Fibroblast of skin of back (primary cell): Measurements from ENCODE around the gene SFTPD. TPM values are rescaled to one million over a fixed set of nuclear protein-coding genes. Genes with fewer than 3 reads are reported as not detected.
"Not testable (repeated sequence)": the region's sequence is repeated elsewhere in the genome, so short reads cannot be mapped to it uniquely, and the experiment has no call there.

Experiments
- DNase-seq: peaks from one replicate; pipeline ENCODE4 v3.0.0-alpha.2; 2013
- polyA plus RNA-seq, 2 experiments: library from polyadenylated mRNA; unstranded; fragments of 120-200 nt; gene quantifications; one replicate each; pipeline ENCODE4 v1.2.1, GENCODE V29; 2013; ENCODE audit not compliant: insufficient read length in 2 of 2

SFTPD gene
- polyA plus RNA-seq (2013, experiment 1 of 2; ENCODE audit: insufficient read length): not detected
- polyA plus RNA-seq (2013, experiment 2 of 2; ENCODE audit: insufficient read length): 0.10 TPM

DNA sequence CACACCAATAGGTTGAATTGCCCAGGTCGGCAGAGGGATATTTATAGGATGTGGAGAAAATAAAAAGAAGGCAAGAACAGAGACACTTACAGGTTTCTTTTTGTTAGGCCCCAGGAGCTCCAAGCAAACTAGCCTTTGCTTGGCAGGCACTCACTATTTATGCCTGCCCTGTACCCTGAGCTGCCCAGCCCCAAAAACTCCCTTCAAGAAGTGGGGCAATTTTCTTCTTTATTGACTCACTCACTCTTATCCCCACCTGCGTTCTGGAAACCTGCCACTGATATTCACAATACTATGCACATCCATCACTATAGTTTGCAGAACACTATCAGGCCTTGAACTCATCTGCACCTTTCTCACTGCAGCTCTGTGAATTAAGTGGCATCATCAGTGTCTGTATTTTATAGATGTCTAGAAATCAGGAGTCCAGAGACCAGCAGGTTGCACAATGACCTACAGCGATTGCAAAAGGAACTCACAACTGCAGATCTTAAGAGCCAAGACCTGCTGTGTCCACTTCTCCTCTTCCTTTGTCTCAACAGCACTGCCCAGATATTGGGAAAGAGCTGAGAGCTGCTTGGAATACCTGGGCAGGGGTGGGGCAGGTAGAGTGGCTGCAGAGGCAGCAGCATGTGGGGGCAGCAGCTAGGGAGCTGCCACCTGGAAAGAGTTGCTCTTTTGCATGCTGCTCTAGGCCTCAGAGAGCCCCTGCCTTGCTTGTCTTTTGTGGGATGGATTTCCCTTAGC, at the start of gene SFTPD:
Gene SFTPD, minus strand, starts transcription at position 130 of the 747 bp plus-strand sequence. CDS start 2,446 bp downstream, outside the sequence.
- no peak for DNase-seq

GRCh38 chr10:79995979-79996634, 47.2 kb upstream of the SFTPD start:
- no peak for DNase-seq

DNA sequence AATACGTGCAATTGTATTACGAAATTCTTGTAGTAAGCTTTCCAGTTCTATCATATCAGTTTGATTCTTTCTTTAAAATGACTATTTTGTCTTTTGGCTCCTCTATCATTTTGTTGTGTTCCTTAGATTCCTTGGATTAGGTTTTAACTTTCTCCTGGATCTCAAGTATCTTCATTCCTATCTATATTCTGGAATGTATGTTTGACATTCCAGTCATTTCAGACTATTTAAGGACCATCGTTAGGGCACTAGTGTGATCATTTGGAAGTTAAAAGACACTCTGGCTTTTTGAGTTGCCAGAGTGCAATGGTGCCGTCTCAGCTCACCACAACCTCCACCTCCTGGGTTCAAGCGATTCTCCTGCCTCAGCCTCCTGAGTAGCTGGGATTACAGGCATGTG, 45.7 kb upstream of the SFTPD start:
- peak; percentile 21 for DNase-seq

DNA sequence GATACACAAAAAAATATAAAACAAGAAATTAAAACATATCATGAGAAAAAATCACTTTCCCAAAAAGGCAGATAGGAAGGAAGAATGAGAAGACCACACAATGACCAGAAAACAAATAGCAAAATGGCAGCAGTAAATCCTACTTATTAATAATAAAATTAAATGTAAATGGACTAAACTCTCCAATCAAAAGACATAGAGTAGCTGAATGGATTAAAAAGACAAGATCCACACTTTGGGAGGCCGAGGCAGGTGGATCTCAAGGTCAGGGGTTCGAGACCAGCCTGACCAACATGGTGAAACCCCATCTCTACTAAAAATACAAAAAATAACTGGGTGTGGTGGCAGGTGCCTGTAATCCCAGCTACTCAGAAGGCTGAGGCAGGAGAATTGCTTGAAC, 39.3 kb upstream of the SFTPD start:
- not testable (repeated sequence) for DNase-seq

DNA sequence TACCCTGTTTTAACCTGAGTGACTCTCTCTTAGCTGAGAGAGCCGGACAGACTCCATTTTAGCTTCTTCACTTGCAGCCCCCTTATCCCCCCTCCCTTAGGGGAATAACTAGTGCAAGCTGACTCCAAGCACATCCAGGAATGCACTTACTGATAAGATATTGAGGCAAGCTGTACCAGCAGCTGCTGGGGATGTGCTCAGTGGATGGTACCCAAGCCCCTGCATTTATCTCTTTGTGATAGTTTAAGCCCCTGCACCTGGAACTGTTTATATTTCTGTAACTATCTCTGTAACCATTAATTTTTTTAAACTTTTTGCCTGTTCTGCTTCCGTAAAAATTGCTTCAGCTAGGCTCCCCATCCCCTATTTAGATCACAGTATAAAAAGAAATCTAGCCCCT, 37.8 kb upstream of the SFTPD start:
- DNase-seq: not testable (repeated sequence)

- DNase-seq: peak; percentile 16
Measured at GRCh38 chr10:79985481-79986072, 36.7 kb upstream of the SFTPD start.

DNA sequence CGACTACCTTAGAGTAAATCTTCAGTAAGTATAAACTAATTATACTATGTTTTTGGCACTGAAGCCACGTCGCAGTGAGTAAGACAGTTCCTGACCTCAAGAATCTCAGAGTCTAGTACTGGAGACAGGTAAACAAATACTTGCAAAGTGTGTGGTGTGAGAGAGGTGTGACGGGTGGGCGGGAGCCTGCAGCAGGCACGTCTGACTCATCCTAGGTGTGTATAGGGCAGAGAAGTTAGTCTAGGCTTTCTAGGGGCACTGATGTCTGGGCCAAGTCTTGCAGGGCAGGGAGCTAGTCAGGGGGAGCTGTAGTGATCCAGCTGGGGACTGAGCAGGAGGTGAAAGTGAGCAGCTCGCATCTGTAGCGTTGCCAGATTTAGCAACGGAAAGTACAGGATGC, 35.9 kb upstream of the SFTPD start:
- DNase-seq: no peak

GRCh38 chr10:79983286-79983909, 34.5 kb upstream of the SFTPD start:
- DNase-seq: no peak

DNA sequence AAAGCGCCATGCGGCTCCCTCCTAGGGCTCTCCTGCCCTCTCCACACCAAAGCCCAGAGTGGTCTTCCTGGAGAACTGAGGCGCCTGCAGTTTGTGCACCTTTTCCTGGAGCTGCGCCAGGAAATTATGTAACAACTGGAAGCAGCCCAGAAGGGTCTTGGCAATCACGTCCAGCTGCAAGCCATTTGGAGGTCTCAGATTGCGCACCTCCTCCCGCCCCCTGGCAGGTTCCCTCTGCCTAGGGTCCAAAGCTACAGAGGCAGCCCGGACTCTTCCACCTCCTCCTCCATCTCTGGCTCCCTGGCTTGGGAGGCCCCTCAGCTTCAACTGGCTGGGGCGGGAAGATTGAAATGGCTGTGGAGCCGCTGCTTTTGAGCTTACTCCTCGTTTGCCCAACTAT, 34.0 kb upstream of the SFTPD start:
- DNase-seq: no peak

- no peak for DNase-seq
Measured at GRCh38 chr10:79982362-79982800, 33.5 kb upstream of the SFTPD start.

- DNase-seq: peak; percentile 58
Measured at GRCh38 chr10:79981450-79982361, 32.8 kb upstream of the SFTPD start.

GRCh38 chr10:79980711-79981110, 31.8 kb upstream of the SFTPD start:
- no peak for DNase-seq

DNA sequence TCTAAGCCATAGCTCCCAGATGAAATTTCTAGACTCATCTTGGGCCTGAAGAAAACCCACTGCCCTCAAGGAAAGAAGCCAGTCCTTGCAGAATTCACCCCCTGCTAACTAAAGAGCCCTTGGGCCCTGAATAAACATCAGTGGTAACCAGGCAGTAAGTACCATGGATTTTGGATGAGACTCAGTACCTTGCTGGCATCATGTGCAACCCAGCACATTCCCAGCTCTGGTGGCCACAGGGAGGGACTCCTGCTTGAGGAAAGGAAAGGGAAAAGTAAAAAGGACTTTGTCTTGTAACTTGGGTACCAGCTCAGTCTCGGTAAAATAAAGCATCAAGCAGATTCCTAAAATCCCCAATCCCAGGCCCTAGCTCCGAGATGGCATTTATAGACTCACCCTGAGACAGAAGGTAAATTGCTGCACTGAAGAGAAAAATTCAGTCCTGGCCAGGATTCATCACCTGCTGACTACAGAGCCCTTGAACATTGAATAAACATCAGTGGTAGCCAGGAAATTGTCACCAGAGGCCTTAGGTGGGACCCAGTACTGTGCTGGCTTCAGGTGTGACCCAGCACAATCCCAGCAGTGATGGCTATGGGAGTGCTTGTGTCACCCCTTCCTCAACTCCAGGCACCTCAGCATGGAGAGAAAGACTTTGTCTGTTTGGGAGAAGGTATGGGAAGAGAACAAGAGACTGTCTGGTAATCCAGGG, 31.2 kb upstream of the SFTPD start:
- DNase-seq: no peak

DNA sequence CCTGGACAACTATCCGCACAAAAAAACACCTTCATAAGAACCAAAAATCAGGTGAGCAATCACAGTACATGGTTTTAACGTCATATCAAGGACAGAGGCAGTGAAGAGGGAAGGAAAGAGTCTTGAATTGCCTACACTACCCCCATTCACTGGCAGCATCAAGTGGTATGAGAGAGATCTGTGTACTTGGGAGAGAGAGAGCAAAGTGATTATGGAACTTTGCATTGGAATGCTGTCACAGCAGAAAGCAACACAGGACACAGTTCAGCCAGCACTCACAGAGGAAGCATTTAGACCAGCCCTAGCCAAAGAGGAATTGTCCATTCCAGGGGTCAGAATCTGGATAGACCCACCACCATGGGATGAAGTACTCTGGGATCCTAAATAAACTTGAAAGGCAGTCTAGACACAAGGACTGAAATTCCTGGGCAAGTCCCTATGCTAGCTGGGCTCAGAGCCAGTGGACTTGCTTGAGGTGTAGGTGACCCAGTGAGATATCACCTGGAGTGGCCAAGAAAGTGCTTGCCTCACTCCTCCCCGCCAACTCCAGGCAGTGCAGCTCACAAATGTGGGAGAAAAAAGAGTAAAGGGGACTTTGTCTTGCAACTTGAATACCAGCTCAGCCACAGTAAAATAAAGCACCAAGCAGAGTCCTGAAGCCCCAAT, 30.5 kb upstream of the SFTPD start:
- no peak for DNase-seq

DNA sequence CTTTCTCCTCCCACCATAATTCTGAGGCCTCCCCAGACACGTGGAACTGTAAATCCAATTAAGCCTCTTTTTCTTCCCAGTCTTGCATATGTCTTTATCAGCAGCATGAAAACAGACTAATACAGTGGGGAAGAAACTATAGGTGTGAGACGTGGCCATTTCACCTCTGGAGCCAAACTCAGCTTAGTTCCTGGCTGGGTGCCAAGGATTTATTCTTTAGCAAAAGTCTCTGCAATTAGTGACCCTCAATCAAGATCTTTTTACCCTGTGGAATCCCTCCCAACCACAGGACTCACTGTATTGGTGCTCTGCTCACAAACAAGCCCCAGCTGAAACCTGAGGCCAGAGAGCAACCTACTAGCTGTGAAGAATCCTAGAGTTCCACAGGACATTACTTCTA, 28.1 kb upstream of the SFTPD start:
- DNase-seq: no peak

GRCh38 chr10:79970062-79970461, 21.2 kb upstream of the SFTPD start:
- DNase-seq: no peak

GRCh38 chr10:79947787-79948424, 999 bp downstream of the SFTPD start:
- no peak for DNase-seq

GRCh38 chr10:79947083-79947415, 1.9 kb downstream of the SFTPD start:
- DNase-seq: no peak

DNA sequence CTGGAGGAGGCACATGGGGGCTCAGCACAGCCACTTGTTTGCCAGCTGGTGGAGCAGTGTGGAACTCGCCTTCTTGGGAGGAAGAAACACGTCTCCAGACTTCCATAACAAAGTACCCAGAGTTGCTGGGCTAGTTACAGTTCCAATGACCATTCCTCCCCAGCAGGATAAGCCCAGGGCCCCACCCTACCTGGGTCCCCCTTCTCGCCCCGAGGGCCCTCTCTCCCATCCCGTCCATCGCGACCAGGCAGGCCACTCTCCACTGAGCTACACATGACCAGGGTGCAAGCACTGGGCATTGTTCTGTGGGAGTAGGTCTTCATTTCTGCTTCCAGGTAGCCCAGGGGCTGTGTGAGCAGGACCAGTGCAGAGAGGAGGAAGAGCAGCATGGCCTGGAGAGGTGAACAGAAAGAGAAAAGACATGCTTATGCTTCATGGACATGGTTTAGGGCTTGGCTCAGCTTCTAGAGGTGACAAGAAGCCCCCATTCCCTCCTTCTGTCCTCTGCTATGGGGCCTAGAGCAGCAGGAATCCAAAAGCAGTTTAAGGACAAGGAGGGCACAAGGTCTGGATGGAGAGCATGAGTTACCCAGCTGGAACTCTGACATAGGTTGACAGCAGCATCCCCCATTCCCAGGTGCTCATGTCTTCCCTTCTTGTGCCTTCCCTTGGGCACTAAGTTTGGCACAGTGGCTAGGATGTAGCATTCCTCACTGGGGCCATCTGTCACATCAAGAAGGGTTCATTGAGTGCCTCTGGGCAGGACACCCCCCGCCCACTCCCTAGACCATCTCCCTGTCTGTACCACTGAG, 2.4 kb downstream of the SFTPD start:
- DNase-seq: no peak
